ENCODE results near the gene ARHGAP8. TPM values are rescaled to one million over a fixed set of nuclear protein-coding genes. Genes with fewer than 3 reads are reported as not detected.

ARHGAP8 gene
- total and polyA plus RNA-seq, 2 experiments from 2014 or later: 62.8 to 64.9 TPM

DNA sequence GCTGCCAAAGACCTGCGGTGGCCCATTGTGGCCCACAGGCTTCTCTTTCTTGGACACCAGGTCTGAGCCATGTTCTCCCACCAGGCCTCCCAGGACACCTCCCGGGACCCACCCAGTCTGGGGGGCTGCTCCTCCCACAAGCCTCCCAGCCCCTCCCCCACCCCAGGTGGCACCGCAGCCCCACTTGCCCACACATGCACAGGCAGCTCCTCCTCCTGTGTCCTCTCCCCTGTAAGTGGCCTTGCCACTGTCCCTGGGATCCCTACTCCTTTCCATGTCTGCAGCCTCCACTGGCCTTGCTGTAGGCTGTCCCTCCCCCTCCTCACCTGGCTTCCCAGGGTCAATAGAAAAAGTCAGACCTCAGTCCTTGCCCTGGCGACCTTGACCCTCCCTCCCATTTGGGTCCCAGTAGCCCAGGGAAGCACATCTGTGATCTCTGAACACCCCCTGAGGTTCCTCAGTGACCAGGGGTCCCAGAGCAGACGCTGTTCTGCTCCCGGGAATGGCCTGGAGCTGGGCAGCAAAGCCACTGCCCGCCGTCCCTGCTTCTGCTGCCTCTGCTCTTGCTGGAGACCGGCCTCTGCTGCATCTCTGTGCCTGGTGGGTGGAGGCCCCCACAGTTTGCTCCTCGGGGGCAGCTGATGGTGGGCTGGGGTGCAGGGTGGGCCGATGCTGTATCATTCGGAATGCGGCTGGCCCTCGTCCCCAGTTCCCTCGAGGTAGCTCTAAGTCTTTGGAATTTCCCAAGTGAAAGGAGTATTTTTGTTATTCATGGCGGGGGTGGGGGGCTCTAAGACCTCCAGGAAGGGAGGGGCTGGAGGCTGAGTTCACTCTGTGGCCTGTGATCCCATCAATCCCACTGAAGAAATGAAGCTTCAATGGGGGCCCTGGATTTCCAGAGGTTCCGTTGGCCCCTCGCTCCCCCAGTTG, 43.6 kb downstream of the ARHGAP8 start (continued):
- TF ChIP-seq, protein P1, sequence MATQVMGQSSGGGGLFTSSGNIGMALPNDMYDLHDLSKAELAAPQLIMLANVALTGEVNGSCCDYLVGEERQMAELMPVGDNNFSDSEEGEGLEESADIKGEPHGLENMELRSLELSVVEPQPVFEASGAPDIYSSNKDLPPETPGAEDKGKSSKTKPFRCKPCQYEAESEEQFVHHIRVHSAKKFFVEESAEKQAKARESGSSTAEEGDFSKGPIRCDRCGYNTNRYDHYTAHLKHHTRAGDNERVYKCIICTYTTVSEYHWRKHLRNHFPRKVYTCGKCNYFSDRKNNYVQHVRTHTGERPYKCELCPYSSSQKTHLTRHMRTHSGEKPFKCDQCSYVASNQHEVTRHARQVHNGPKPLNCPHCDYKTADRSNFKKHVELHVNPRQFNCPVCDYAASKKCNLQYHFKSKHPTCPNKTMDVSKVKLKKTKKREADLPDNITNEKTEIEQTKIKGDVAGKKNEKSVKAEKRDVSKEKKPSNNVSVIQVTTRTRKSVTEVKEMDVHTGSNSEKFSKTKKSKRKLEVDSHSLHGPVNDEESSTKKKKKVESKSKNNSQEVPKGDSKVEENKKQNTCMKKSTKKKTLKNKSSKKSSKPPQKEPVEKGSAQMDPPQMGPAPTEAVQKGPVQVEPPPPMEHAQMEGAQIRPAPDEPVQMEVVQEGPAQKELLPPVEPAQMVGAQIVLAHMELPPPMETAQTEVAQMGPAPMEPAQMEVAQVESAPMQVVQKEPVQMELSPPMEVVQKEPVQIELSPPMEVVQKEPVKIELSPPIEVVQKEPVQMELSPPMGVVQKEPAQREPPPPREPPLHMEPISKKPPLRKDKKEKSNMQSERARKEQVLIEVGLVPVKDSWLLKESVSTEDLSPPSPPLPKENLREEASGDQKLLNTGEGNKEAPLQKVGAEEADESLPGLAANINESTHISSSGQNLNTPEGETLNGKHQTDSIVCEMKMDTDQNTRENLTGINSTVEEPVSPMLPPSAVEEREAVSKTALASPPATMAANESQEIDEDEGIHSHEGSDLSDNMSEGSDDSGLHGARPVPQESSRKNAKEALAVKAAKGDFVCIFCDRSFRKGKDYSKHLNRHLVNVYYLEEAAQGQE (IDR thresholded peaks at IDR 0.05; ENCODE audit: unreplicated experiment): no peak
- no peak for TF ChIP-seq JUNB (IDR thresholded peaks at IDR 0.05; ENCODE audit: unreplicated experiment)

DNA sequence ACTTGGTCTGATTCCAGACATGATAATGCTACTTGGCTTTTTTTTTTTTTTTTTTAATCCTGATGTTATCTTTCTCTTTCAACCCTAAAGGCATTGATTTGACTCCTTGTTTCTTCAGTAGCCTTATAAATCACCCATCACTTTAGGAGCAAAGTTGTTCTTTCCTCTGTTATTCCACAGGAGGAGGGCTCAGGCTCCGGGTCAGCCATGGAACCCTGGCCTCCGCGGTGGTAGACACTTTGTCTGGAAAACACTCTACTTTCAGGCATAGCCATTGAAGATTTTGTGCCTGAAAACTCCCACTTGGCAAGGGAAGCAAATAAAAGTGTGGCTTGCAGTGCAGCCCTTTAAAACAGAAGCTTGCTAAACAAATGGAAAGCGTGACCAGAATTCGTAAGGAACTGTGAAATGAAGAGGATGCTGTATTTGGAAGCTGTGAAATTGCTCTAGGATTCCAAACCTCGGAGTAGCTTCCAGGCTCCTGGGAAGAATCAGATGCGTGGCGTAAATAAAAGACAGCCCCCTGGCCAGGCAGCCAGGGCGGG, 44.9 kb downstream of the ARHGAP8 start:
- no peak overlapping the region for H3K4me3 ChIP-seq
- TF ChIP-seq NANOG (IDR thresholded peaks at IDR 0.05; ENCODE audit: borderline replicate concordance): no peak
- TF ChIP-seq, protein P1 (IDR thresholded peaks at IDR 0.05; ENCODE audit: unreplicated experiment): no peak
- TF ChIP-seq, protein P2, sequence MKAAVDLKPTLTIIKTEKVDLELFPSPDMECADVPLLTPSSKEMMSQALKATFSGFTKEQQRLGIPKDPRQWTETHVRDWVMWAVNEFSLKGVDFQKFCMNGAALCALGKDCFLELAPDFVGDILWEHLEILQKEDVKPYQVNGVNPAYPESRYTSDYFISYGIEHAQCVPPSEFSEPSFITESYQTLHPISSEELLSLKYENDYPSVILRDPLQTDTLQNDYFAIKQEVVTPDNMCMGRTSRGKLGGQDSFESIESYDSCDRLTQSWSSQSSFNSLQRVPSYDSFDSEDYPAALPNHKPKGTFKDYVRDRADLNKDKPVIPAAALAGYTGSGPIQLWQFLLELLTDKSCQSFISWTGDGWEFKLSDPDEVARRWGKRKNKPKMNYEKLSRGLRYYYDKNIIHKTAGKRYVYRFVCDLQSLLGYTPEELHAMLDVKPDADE (IDR thresholded peaks at IDR 0.05): no peak
- no peak for TF ChIP-seq EZH2phosphoT487 (IDR thresholded peaks at IDR 0.05; ENCODE audit: unreplicated experiment)
- no peak for TF ChIP-seq JUNB (IDR thresholded peaks at IDR 0.05; ENCODE audit: unreplicated experiment)
- no peak for TF ChIP-seq POLR2AphosphoS5 (IDR thresholded peaks at IDR 0.05; ENCODE audit: low read depth)
- TF ChIP-seq ZNF331 (CRISPR knock-in tag; IDR thresholded peaks at IDR 0.05; ENCODE audit: low read depth): no peak
- TF ChIP-seq ZNF114 (CRISPR knock-in tag; IDR thresholded peaks at IDR 0.05): no peak
- no peak for TF ChIP-seq EZH2 (IDR thresholded peaks at IDR 0.05; ENCODE audit: low read depth, unreplicated experiment)

More for the DNA sequence above, 44.9 kb downstream of the ARHGAP8 start:
- H4K20me1 ChIP-seq (replicated peaks; ENCODE audit: insufficient read depth): no peaks in the 10 kb centered on the region; the same call in none of the 2 replicates
- Mint-ChIP-seq H3K36me3 (ENCODE audit: low read depth) (peaks cover 8% of the 10 kb centered on the region), H3K27me3 (ENCODE audit: insufficient read depth, low read depth, poor library complexity) (peaks cover 28% of the 10 kb centered on the region), H3K27ac (peak overlapping the region; percentile 51; the same call in 1 of the 2 replicates), H3K9me3 (no peaks in the 10 kb centered on the region), H3K4me3 (no peak overlapping the region; the same call in 2 of the 3 replicates), H3K4me1 (peaks cover 33% of the 10 kb centered on the region)
- H3K4me2 ChIP-seq: peak overlapping the region; percentile 72
- DNase-seq (ENCODE audit: low spot score): no peak
- H2AFZ ChIP-seq: no peak overlapping the region
- no peaks in the 10 kb centered on the region for H3K36me3 ChIP-seq (ENCODE audit: insufficient read depth)
- H3F3A ChIP-seq (replicated peaks; ENCODE audit: low read depth): peaks cover 3% of the 10 kb centered on the region; the same call in 1 of the 2 replicates
- no peaks in the 10 kb centered on the region for H3K27me3 ChIP-seq (ENCODE audit: insufficient read depth)
- peak overlapping the region; percentile 7; the same call in 1 of the 2 replicates for H3K27ac ChIP-seq (ENCODE audit: low read depth)
- no peaks in the 10 kb centered on the region for H3K9me2 ChIP-seq (ENCODE audit: insufficient read depth)
- H3K4me1 ChIP-seq (ENCODE audit: insufficient read depth): peaks cover 34% of the 10 kb centered on the region
- peaks cover 24% of the 10 kb centered on the region; the same call in 1 of the 2 replicates for H3K79me2 ChIP-seq (replicated peaks; ENCODE audit: insufficient read depth)
- no peak for ATAC-seq
